HG02623 (cell line): ENCODE results near the gene MAP3K5.
A peak's percentile ranks its signal among the peaks of the same experiment; 100 is the strongest.
"Not testable (repeated sequence)": the region's sequence is repeated elsewhere in the genome, so short reads cannot be mapped to it uniquely, and the experiment has no call there.

Source experiments
- ATAC-seq: cut with Tn5 transposase; IDR thresholded peaks from one replicate; pipeline ENCODE4 v1.9.1; 2021; ENCODE audit warnings: moderate library complexity; ENCODE audit not compliant: unreplicated experiment

The MAP3K5 gene

DNA sequence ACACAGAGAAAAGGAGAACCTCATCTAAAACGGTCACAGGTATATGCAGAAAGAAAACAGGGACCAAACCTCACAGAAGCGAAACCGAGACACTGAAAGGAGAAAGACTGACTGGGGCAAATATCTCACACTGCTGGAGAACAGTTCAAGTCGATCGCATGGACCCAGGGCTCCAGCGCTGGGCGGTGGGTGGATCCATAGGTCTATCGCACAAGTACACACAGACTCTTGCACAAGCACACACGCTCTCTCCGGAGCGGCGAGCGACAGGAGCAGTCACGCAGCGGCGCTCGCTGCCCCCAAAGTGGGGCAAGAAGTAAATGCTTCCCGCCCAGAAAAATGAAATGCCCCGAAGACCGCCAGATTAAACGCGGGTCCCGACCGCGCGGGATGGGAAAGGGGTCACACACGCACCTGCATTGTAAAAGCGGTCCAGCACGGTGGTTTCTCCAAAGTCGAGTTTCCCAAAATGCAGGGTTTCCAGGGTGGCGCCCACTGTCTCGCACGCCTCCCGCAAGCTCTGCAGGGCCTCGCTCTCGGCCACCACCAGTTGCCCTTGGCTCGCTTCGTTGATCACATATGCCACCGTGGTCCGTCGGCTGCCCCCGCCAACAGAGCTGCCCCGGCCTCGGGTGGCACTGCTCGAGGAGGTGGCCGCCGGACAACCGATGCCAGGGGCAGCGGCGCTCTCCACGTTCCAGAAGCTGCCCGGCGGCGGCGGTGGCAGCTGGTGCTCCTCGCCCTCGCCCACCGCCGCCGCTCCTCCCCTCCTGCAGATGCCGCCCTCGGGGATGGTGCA is 782 bp downstream of the MAP3K5 start:
- ATAC-seq = peak; percentile 28

DNA sequence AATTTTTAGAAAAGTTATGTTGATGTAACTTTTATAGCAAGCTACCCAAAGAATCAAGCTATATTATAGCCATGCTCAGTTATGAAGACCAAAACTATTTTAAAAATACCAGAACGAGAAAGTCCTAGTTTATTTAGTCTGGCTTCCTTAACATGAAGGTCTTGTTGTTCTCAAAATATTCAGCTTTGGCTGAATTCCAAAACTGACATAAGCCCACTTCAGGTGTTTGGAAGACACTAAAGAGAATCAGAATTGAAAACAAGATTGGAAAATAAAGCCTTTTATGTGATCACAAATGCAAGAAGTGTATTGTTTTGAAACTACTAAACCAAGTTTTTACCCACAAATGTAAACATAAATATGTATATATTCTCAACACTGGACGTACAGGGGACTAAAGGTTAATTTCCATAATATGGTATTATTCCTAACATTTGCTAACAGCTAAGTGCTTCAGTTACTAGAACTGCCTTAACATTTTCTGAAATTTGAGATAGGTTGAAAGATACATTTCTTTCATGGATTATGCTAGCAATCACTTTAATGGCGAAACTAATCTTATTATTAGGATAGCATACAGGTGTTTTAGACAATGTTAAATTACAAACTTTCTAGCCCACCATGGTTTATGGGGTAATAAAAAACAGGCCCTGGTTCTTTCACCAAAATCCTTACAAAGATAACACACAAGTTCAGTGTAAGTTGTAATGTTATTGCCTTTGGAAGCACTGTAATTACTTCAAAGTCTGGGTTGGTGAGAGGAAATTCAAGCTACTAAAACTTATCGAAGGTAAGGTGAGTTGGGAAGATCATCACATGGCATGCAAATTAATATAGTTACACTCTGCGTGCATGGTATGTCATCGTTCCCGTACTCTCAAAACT is 1.6 kb downstream of the MAP3K5 start:
- no peak for ATAC-seq

GRCh38 chr6:136789440-136789839 is 2.8 kb downstream of the MAP3K5 start:
- not testable (repeated sequence) for ATAC-seq

- no peak for ATAC-seq
These were observed 4.0 kb downstream of the MAP3K5 start for GRCh38 chr6:136788069-136788902.

DNA sequence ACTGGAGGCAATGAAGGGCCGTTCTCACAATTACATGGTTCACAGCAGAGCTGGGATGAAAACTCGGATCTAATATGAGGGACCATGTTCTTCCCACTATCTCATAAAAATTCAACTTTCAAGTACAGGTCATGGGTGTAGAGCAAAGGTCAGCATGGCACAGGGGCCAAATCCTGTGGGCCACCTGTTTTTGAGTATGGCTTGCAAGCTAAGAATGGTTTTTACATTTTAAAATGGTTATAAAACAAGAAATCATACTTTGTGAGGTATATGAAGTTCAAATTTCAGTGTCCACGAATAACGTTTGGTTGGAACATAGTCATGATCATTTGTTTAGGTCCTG is 4.6 kb downstream of the MAP3K5 start:
- ATAC-seq = no peak

DNA sequence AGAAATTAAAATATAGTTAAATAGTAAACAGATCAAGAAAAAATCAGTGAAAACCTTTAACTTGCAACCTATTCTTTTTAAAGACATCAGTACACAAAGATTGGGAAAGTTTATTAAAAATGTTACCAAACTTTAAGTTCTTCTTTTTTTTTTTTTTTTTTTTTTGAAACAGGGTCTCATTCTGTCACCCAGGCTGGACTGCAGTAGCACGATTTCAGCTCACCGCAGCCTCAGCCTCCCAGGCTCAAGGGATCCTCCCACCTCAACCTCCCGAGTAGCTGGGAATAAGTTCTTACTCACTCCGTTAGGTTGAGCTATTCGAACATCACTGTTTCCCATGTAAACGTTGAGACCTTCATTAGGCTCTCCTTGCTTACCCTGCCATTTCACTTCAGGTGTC is 5.6 kb downstream of the MAP3K5 start:
- ATAC-seq = no peak

DNA sequence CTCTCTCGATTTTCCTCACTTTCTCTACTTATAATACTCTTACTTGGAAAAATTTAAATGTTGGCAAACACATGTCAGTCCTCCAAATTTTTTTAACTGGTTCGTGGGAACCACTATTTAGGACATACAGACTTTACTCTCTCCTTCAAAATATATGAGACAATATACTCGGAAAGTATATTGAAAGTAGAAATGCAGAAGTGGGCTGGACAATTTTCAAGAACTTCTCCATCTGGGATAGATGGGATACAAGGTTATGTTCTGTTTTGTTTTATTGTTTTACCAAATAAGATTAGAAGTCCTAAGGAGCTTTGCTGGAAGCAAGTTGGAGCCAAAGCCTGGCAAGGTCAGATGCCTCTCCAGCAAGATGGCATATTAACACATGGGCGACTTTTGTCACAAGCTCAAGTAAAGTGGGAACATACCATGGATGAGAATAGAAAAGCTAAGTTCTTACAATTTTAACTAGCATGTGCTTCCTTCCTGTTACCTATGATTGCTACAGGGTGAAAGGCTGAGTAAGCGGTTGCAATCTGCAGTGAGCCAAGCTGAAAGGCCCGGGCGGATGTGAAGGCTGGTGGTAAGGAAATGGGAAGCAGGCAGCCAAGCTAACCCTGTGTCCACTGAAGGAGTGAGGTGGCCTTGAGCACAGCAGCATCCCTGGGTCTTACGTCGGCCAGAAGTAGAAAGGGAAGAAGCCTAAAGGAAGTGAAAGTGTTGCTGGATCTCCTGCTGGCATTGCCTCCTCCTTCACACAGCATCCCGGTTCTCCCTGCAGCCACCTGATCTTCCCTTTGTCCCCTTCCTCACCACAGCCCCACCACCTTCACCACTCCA is 7.1 kb downstream of the MAP3K5 start:
- no peak for ATAC-seq

DNA sequence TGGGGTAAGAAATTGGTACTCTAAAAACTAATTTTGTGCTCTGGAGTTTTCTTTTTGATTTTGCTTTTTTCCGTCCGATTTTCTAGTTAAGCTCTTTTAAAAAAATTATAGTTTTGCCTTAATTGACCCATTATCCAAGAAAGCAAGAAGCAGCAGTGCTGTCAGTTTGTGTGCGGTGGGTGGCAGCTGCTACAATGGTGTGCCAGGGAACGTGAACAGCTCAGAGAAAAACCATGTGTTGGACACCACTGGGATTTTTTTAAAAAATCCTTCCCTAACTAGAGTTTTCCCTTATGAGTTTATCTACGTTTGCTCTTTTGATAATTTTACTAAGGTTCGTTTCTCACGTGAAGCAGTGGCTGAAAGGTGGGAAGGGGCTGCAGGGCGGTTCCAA is 8.0 kb downstream of the MAP3K5 start:
- ATAC-seq = no peak

DNA sequence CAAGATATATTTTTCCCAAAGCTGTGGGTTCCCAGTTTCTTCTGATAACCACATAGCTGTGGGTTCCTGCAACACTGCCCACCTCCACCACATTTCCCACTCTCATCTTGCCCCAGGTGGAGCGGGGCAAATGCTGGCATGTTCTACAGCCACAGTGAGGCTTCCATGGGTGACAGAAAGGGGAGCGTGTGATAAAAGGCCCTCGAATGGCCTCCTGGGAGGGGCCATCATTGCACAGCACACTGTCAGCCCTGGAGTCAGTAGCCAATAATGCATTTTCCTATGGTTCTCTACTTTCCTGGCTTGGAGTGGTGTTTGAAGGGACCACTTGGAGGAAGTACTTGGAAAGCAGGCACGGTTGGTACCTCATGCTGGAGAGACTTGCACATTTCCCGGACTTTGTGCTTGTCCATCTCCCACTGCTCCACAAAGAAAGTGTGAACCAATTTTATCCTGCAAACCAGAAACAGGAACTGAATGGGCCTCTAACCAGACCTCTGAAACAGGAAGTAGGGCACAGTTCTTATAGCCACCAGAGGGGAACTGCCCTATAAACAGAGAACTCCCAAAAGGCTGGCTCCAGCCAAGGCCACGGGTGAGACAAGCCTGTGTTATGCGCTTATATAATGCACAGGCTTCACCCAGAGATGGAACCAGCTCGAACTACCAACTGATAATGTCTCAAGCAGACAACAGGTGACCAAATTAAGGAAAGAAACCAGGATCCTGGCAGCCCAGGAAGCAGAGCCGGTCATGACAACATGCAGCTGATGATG is 8.6 kb downstream of the MAP3K5 start:
- ATAC-seq = peak; percentile 71

- no peak for ATAC-seq
These were observed 9.3 kb downstream of the MAP3K5 start for GRCh38 chr6:136783021-136783420.

DNA sequence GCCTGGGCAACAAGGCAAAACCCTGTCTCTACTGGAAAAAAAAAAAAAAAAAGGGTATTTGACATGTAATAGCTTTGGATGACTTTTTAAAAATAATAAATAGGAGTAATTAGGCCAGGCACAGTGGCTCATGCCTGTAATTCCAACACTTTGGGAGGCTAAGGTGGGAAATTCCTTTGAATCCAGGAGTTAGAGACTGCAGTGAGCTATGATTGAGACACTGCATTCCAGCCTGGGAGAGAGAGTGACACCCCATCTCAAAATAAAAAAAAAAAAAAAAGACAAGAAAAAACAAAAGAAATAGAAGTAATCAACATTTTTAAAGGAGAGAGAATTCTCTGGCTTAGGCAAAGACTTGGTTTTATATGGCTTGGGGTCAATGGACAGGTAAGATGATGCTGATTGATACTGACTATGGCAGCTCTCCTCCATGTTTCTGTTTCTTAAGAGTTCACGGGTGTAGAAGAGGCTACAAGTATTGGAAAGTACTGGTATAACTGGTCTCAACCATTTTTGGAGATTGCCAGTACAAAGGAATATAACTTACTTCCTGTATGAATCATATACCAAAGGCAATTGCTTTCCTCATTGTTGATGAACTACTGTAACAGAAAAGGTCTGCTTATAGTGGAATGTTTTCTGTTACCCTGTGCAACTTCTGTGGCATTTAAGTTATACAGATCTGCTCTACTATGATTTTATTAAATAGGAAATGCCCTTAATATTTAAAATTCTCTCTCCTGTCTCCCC is 10.1 kb downstream of the MAP3K5 start:
- no peak for ATAC-seq

GRCh38 chr6:136780972-136781371 is 11.3 kb downstream of the MAP3K5 start:
- ATAC-seq = no peak

DNA sequence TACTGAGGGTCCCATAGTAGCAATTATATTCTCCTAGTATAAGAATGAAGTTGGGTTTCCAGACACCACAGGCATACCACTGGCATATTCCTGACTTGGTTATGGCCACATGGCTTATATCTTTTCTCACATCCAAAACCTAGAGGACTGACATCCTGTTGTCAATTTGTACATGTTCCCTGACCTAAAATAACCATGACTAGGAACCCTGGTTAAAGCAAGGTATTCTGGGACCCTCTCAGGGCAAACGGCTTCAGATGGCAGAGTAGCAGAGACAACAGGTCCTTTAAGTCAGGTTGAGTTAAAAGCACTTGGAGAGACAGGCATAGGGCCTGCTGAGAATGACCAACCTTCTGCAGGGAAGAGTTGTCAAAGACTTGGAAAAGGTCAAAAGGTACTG is 12.6 kb downstream of the MAP3K5 start:
- ATAC-seq = no peak

DNA sequence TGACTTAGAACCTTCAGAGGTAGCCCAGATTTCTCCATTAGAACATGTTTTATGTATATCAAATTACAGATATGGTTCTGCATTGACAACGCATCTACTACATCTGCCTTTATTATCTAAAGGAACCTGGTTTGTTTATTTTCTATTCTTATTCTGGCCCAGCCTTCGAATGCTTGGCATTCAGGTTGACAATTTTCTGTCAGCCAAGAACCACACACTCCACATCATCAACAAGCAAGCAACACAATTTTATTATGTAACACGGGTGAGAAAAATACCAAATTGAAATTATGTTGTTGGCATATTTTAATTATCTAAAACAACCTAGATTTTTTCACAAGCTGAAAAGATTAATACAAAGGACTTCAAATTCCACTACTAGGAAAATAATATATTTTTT is 14.6 kb downstream of the MAP3K5 start:
- no peak for ATAC-seq

DNA sequence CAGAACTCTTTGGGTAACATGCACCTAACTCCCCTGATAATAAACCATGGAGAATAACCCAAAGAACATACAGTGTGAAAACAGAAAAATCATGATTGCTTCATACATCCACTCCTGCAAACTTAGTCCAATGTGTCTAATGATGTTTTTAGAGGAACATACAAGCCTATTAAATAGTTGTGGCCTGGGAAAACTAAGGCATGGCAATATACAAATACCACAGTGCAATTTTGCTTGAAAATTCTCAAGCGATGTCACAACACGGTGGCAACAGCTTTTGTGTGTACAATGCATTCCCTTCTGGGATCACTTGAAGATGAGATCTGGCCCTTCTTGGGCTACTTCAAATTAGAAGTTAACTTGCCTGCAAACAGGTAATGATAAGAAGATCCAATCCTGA is 16.7 kb downstream of the MAP3K5 start:
- ATAC-seq = no peak

DNA sequence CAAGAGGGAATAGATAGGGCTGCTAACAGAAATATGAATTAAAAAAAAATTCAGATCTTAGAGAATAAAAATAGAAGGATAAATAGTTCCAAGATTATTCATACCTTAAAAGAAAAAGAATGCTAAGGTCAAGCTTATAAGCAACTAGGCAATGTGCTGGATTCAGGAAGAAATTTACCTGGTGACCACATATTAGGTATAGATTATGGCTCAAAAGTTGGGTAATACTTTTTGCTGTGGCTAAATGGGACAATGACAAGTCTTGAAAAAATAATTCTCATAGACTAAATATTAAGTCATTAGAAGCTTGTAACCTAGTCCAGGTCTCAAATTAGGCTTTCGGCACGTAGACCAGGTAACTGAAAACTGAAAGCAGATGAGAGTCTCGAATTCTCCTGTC is 17.2 kb downstream of the MAP3K5 start:
- no peak for ATAC-seq

DNA sequence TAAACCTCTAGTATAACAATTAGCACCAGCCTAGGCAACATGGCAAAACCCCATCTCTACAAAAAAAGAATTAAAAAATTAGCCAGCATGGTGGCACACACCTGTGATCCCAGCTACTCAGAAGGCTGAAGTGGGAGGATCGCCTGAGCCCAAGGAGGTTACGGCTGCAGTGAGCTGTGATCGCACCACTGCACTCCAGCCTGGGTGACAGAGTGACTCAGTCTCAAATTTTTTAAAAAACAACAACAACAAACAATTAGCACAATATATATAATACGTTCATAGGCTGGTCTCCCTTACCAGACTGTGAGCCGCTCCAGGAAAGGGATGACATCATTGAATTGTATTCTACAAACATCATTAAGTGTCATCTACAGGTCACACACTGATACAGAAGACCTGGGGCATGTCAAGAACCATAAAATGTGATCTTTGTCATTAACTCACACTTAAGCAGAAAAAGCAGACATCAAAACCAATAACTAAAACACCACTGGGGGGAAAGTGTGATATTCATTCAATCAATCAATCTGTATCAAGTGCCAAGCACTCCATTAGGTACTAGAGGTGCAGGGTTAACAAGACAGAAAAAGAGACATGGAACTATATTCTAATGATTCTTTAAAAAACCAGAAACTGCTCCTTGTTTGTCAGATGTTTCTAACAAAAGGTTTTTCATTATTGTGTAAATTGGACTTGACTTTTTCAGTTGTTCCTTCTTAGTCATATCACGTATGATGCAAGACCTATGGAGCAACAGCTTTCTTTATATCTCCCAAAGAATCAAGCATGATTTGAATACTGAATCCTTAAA is 17.8 kb downstream of the MAP3K5 start:
- ATAC-seq = no peak

DNA sequence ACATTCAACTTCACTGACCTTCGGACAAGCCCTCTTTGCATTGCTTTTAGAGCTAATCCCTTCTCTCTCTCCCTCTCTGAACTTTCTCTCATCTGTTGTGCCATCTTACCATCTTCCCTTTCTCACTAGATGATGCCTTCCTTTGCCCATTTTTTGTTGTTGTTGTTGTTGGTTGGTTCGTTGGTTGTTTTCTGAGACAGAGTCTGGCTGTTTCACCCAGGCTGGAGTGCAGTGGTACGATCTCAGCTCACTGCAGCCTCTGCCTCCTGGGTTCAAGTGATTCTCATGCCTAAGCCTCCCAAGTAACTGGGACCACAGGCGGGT is 18.8 kb downstream of the MAP3K5 start:
- ATAC-seq = no peak
